ENCODE results near the gene TPCN2. TPM values are rescaled to one million over a fixed set of nuclear protein-coding genes. Genes with fewer than 3 reads are reported as not detected.

The TPCN2 gene
- total and polyA plus RNA-seq, 9 of the 15 experiments (the other 6 are each of a cell fraction or from before 2014, with no cell fraction given): 0.66 to 10.2 (median 4.6) TPM

DNA sequence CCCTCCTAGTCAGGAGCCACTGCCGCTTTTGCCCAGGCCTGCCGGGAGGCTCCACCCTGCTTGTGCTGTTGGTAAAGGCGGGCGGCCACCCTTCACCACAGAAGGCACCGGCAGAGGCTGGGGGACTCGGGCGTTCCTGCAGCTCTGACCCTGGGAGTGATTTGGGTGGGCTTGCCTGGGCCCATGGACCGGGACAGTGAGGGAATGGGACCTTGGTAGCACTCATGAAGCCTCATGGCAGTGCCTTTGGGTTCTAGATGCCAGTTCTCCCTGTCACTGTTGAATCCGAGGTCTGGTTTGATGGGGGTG, 4.4 kb downstream of the TPCN2 start:
- Histone ChIP-seq H3K4me1 (replicated peaks in 1 of 2; ENCODE audit: control insufficient read depth in 2 of 2, insufficient read depth in 2 of 2, low read length in 2 of 2) (peaks cover 4 to 39% of the 10 kb centered on the region in 2 experiments; a peak in 4 of 5 replicates), H4K20me1 (replicated peaks; ENCODE audit: control insufficient read depth, insufficient read depth, low read length) (peaks cover 8% of the 10 kb centered on the region; the same call in 1 of the 2 replicates), H3K9me1 (ENCODE audit: control insufficient read depth, insufficient read depth, low read length) (no peaks in the 10 kb centered on the region), H3K27ac (ENCODE audit: extremely low read depth, low read depth, low read length) (no peak overlapping the region), H3K36me3 (ENCODE audit: control insufficient read depth, insufficient read depth, low read length) (no peaks in the 10 kb centered on the region; the same call in 2 of the 3 replicates), H3K79me2 (ENCODE audit: control insufficient read depth, insufficient read depth, low read length) (peaks cover 12% of the 10 kb centered on the region), H2AFZ (ENCODE audit: low read depth, low read length) (no peak overlapping the region), H3K27me3 (ENCODE audit: control insufficient read depth in 2 of 2, insufficient read depth in 2 of 2, low read length in 2 of 2) (no peaks in the 10 kb centered on the region), H3K9me3 (replicated peaks; ENCODE audit: control insufficient read depth, insufficient read depth, low read depth, low read length) (no peaks in the 10 kb centered on the region), H3K9ac (ENCODE audit: insufficient read depth in 1 of 2, low read depth in 2 of 2, low read length in 2 of 2) (no peak overlapping the region), H3K4me2 (ENCODE audit: insufficient read depth, low read length) (no peak overlapping the region), H3K4me3 (no peak overlapping the region)
- intact Hi-C loops (cut with micrococcal nuclease): no loop called here
- in situ Hi-C loops (cut with MboI): no loop called here
- FAIRE-seq (no peak), DNase-seq (ENCODE audit: extremely low read depth in 1 of 4, low spot score in 3 of 4) (no peak), ATAC-seq (no peak)
- 75% methylated on average over 9 of the region's 9 CpGs for WGBS (ENCODE audit: insufficient coverage, low coverage, missing lambda C conversion rate)
- BruUV-seq (replicated peaks): no TSS peak
- ChIA-PET POLR2A (interaction anchor here (0.5 to 1.1 kb wide), 3 partner anchors 13 to 800 kb away, joined by 3 read pairs; no protein-coding TSS in a partner anchor), CTCF (ENCODE audit: low intra/inter-chr PET ratio) (no interaction called here)
- TF ChIP-seq, protein P1, sequence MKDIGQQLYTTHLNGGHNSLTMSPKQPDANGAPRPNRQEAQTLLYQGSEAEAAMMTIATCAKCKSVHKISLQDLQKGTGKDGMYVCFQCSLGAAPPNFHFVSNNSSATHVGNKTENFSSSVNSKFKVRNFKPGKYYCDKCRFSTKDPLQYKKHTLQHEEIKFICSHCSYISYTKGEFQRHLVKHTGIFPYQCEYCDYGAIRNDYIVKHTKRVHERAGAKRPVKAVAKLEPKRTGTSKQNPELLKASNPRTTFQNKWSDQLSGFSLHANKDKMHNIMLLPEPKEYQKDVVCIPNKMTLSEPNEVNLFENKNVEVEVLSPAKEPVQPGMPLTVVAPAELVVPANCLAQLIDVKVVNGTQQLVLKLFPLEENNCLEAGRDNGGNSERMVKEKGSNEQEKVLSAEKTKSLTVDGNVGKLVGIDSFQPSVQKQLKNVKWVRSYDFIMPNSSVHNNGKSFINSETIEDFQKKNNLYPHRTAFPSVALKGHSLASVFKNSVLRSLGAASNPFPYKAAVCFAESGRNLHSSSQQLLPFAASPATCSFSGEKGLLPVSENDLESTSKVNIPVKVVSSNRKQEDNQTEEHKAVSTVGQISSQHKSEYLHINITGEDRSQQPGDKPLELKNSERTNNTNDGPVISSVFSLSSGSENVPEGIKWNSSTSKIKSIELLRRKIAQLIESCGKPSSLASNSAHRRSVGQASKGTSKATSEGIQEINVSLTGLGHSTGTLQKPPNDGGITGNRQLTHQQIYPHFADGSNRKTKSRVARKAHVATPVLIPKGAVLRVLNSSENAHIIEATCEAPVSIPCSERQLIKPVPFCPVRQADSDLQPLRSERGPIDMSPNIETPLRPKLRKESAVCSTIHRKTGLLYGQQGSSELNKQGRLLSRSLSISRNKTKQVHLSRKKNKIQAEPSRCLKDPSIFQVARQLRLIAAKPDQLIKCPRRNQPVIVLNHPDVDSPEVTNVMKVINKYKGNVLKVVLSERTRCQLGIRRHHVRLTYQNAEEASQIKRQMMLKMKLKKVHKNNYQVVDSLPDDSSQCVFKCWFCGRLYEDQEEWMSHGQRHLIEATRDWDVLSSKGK (CRISPR knock-in tag; IDR thresholded peaks at IDR 0.05): no peak
- TF ChIP-seq, protein P2, sequence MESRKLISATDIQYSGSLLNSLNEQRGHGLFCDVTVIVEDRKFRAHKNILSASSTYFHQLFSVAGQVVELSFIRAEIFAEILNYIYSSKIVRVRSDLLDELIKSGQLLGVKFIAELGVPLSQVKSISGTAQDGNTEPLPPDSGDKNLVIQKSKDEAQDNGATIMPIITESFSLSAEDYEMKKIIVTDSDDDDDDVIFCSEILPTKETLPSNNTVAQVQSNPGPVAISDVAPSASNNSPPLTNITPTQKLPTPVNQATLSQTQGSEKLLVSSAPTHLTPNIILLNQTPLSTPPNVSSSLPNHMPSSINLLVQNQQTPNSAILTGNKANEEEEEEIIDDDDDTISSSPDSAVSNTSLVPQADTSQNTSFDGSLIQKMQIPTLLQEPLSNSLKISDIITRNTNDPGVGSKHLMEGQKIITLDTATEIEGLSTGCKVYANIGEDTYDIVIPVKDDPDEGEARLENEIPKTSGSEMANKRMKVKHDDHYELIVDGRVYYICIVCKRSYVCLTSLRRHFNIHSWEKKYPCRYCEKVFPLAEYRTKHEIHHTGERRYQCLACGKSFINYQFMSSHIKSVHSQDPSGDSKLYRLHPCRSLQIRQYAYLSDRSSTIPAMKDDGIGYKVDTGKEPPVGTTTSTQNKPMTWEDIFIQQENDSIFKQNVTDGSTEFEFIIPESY (CRISPR knock-in tag; IDR thresholded peaks at IDR 0.05): no peak
- no peak for TF ChIP-seq RAD21 (CRISPR knock-in tag; conservative IDR thresholded peaks at IDR 0.05 in 1 of 2, IDR thresholded peaks at IDR 0.05 in 1 of 2)
- no peak for TF ChIP-seq SAFB2 (IDR thresholded peaks at IDR 0.05; ENCODE audit: borderline replicate concordance, low read depth, low read length, severe bottlenecking)
- no peak for TF ChIP-seq ILF3 (IDR thresholded peaks at IDR 0.05; ENCODE audit: borderline replicate concordance)
- no peak for TF ChIP-seq ARID2 (IDR thresholded peaks at IDR 0.05)
- no peak for TF ChIP-seq ZNF707 (CRISPR knock-in tag; conservative IDR thresholded peaks at IDR 0.05)

Measured in K562 (cell line).